Gastroesophageal sphincter (tissue), 3 donors: ENCODE data around the gene SLC35E4.

Experiments used
- EP300 ChIP-seq: sonication (generic); formaldehyde crosslinking; IDR thresholded peaks from one replicate; pipeline ENCODE4 v1.6.1; 2017; ENCODE audit warnings: antibody characterized with exemption, mild to moderate bottlenecking
- POLR2A ChIP-seq, 2 donors: fragments of 450-650 bp; IDR thresholded peaks; one replicate each; pipeline ENCODE4 v1.6.1; 2017; ENCODE audit warnings: antibody characterized with exemption in 2 of 2, mild to moderate bottlenecking in 2 of 2, moderate library complexity in 1 of 2
- TF ChIP-seq, protein P1 (sequence below), 4 experiments: fragments of 200-600 bp in 2 of 4; fragments of 450-650 bp in 2 of 4; sonication (generic) in 1 of 4; IDR thresholded peaks; one replicate each; pipeline ENCODE4 v1.5.1; 2017 to 2019; ENCODE audit warnings: antibody characterized with exemption in 4 of 4, mild to moderate bottlenecking in 2 of 4, moderate library complexity in 2 of 4

DNA sequence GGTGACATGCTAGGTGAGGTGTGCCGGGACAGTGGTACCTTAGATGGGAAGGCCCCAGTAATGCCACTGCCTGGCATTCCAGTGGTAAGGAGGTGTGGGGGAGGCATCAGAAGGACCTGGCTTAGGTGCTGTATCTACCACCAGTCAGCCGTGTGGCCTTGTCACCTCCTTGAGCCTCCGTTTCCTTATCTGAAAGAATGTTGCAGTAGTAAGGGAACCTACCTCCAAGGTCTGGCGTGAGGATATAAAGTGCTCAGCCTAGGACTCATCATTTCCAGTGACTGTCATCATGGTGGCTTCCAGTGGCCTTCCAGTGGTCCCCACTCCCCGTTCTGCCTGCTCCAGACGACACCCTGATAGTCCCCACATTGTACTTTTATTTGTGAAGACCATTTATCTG is 38.9 kb downstream of the SLC35E4 start:
- TF ChIP-seq POLR2A (IDR thresholded peaks at IDR 0.05): no peak
- TF ChIP-seq, protein P1, sequence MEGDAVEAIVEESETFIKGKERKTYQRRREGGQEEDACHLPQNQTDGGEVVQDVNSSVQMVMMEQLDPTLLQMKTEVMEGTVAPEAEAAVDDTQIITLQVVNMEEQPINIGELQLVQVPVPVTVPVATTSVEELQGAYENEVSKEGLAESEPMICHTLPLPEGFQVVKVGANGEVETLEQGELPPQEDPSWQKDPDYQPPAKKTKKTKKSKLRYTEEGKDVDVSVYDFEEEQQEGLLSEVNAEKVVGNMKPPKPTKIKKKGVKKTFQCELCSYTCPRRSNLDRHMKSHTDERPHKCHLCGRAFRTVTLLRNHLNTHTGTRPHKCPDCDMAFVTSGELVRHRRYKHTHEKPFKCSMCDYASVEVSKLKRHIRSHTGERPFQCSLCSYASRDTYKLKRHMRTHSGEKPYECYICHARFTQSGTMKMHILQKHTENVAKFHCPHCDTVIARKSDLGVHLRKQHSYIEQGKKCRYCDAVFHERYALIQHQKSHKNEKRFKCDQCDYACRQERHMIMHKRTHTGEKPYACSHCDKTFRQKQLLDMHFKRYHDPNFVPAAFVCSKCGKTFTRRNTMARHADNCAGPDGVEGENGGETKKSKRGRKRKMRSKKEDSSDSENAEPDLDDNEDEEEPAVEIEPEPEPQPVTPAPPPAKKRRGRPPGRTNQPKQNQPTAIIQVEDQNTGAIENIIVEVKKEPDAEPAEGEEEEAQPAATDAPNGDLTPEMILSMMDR (IDR thresholded peaks at IDR 0.05): no peak
- no peak for TF ChIP-seq EP300
